ENCODE data around the gene YIPF1. TPM values are rescaled to one million over a fixed set of nuclear protein-coding genes. Genes with fewer than 3 reads are reported as not detected.
A peak's percentile ranks its signal among the peaks of the same experiment; 100 is the strongest.

The YIPF1 gene
- total and polyA plus RNA-seq, 10 of the 15 experiments (the other 5 are each of a cell fraction or from before 2014, with no cell fraction given), result 13.0 to 36.0 (median 20.3) TPM

DNA sequence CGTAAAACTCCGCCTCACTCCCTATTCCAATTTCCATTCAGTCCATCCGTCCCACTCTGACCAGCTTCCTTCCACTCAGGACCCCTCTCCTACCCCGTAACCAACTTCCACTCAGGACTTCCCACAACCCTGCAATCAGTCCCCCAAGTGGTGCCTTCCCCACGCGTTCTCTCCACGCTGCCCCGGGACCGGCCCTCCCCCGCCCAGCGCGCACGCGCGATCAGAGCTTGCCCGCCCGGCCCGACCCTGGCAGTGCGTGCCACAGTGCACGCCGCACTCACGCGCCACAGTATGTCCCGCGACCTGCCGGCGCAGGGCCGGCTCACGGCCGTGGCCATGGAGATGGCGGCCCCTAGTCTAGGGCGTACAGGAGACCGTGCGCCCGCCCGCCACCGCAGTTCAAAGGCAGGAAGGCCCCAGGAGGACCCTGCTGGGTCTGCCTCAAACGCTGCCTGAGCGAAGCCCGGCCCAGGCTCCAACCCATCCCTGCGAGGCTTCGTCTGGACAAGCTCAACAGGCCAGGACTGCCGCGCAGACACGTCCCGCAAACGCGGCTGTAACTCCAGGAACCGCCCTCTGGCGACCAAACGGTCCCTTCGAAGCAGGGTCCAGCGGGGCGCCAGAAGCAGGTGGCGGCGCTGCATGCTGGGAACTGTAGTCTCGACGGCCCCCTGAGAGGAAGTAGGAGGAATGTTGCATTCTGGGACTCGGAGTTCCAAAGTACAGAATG is 51.5 kb downstream of the YIPF1 start, which contains the start of gene NDC1 (continued):
- TF ChIP-seq CHD2 (IDR thresholded peaks at IDR 0.05; ENCODE audit: borderline replicate concordance, low read depth, low read length) (peak; percentile 78; the same call in 1 of the 2 replicates), SMAD1 (IDR thresholded peaks at IDR 0.05; ENCODE audit: low read depth, partially characterized antibody) (no peak), ZZZ3 (IDR thresholded peaks at IDR 0.05; ENCODE audit: control insufficient read depth, insufficient read length, low read depth) (no peak), EGR1 (IDR thresholded peaks at IDR 0.05; ENCODE audit: borderline replicate concordance in 1 of 2, low read depth in 2 of 2, low read length in 2 of 2) (peak in 1 of 2 experiments; percentile 70; a peak in 2 of 3 replicates), RFX5 (IDR thresholded peaks at IDR 0.05; ENCODE audit: low read depth, low read length) (no peak), ZNF622 (IDR thresholded peaks at IDR 0.05) (no peak), EED (IDR thresholded peaks at IDR 0.05; ENCODE audit: low read depth) (0 out of 2 replicates have a peak, but pooled peaks have one; percentile 19), MTA2 (IDR thresholded peaks at IDR 0.05; ENCODE audit: low read depth) (no peak), NR2C2 (IDR thresholded peaks at IDR 0.05; ENCODE audit: borderline replicate concordance, control insufficient read depth, insufficient read length, low read depth) (no peak), PAX5 (IDR thresholded peaks at IDR 0.05; ENCODE audit: borderline replicate concordance, low read depth, low read length) (0 out of 2 replicates have a peak, but pooled peaks have one; percentile 7), PAX8 (IDR thresholded peaks at IDR 0.05) (no peak)
- TF ChIP-seq, protein P1, sequence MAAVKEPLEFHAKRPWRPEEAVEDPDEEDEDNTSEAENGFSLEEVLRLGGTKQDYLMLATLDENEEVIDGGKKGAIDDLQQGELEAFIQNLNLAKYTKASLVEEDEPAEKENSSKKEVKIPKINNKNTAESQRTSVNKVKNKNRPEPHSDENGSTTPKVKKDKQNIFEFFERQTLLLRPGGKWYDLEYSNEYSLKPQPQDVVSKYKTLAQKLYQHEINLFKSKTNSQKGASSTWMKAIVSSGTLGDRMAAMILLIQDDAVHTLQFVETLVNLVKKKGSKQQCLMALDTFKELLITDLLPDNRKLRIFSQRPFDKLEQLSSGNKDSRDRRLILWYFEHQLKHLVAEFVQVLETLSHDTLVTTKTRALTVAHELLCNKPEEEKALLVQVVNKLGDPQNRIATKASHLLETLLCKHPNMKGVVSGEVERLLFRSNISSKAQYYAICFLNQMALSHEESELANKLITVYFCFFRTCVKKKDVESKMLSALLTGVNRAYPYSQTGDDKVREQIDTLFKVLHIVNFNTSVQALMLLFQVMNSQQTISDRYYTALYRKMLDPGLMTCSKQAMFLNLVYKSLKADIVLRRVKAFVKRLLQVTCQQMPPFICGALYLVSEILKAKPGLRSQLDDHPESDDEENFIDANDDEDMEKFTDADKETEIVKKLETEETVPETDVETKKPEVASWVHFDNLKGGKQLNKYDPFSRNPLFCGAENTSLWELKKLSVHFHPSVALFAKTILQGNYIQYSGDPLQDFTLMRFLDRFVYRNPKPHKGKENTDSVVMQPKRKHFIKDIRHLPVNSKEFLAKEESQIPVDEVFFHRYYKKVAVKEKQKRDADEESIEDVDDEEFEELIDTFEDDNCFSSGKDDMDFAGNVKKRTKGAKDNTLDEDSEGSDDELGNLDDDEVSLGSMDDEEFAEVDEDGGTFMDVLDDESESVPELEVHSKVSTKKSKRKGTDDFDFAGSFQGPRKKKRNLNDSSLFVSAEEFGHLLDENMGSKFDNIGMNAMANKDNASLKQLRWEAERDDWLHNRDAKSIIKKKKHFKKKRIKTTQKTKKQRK (IDR thresholded peaks at IDR 0.05; ENCODE audit: low read depth, low read length), result no peak
- TF ChIP-seq, protein P2, sequence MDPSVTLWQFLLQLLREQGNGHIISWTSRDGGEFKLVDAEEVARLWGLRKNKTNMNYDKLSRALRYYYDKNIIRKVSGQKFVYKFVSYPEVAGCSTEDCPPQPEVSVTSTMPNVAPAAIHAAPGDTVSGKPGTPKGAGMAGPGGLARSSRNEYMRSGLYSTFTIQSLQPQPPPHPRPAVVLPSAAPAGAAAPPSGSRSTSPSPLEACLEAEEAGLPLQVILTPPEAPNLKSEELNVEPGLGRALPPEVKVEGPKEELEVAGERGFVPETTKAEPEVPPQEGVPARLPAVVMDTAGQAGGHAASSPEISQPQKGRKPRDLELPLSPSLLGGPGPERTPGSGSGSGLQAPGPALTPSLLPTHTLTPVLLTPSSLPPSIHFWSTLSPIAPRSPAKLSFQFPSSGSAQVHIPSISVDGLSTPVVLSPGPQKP (IDR thresholded peaks at IDR 0.05; ENCODE audit: low read depth, low read length), result peak; percentile 75
- TF ChIP-seq, protein P3, sequence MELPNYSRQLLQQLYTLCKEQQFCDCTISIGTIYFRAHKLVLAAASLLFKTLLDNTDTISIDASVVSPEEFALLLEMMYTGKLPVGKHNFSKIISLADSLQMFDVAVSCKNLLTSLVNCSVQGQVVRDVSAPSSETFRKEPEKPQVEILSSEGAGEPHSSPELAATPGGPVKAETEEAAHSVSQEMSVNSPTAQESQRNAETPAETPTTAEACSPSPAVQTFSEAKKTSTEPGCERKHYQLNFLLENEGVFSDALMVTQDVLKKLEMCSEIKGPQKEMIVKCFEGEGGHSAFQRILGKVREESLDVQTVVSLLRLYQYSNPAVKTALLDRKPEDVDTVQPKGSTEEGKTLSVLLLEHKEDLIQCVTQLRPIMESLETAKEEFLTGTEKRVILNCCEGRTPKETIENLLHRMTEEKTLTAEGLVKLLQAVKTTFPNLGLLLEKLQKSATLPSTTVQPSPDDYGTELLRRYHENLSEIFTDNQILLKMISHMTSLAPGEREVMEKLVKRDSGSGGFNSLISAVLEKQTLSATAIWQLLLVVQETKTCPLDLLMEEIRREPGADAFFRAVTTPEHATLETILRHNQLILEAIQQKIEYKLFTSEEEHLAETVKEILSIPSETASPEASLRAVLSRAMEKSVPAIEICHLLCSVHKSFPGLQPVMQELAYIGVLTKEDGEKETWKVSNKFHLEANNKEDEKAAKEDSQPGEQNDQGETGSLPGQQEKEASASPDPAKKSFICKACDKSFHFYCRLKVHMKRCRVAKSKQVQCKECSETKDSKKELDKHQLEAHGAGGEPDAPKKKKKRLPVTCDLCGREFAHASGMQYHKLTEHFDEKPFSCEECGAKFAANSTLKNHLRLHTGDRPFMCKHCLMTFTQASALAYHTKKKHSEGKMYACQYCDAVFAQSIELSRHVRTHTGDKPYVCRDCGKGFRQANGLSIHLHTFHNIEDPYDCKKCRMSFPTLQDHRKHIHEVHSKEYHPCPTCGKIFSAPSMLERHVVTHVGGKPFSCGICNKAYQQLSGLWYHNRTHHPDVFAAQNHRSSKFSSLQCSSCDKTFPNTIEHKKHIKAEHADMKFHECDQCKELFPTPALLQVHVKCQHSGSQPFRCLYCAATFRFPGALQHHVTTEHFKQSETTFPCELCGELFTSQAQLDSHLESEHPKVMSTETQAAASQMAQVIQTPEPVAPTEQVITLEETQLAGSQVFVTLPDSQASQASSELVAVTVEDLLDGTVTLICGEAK (IDR thresholded peaks at IDR 0.05; ENCODE audit: borderline replicate concordance), result peak; percentile 94
- TF ChIP-seq, protein P4, sequence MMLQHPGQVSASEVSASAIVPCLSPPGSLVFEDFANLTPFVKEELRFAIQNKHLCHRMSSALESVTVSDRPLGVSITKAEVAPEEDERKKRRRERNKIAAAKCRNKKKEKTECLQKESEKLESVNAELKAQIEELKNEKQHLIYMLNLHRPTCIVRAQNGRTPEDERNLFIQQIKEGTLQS (IDR thresholded peaks at IDR 0.05; ENCODE audit: borderline replicate concordance, extremely low read depth, low read depth, low read length), result no peak
- TF ChIP-seq, protein P5, sequence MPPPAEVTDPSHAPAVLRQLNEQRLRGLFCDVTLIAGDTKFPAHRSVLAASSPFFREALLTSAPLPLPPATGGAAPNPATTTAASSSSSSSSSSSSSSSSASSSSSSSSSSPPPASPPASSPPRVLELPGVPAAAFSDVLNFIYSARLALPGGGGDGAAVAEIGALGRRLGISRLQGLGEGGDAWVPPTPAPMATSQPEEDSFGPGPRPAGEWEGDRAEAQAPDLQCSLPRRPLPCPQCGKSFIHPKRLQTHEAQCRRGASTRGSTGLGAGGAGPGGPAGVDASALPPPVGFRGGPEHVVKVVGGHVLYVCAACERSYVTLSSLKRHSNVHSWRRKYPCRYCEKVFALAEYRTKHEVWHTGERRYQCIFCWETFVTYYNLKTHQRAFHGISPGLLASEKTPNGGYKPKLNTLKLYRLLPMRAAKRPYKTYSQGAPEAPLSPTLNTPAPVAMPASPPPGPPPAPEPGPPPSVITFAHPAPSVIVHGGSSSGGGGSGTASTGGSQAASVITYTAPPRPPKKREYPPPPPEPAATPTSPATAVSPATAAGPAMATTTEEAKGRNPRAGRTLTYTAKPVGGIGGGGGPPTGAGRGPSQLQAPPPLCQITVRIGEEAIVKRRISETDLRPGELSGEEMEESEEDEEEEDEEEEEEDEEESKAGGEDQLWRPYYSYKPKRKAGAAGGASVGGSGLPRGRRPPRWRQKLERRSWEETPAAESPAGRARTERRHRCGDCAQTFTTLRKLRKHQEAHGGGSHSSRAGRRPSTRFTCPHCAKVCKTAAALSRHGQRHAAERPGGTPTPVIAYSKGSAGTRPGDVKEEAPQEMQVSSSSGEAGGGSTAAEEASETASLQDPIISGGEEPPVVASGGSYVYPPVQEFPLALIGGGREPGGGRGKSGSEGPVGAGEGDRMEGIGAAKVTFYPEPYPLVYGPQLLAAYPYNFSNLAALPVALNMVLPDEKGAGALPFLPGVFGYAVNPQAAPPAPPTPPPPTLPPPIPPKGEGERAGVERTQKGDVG (CRISPR knock-in tag; IDR thresholded peaks at IDR 0.05), result no peak
